ENCODE results near the gene NDE1.

NDE1 gene

GRCh38 chr16:15772579-15773293, 122.7 kb downstream of the NDE1 start:
- DNase-seq = no peak

DNA sequence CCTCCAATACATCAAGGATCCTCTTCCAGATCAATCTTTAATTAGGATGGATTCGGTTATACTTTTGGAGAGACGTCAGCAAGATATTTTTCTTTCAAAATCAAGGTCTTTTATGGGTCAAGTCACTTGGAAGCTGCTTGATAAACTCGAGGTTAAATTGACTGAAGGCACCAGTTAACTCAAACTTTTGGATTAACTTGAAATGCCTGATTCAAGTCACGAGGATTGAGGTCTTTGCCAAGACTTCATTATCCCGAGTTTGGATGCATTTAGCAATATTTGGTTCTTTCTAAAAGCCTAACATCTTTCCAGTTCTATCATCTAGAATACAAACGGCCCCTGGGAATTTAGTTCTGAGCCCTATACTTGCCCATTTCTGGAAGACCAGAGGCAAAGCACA, 123.9 kb downstream of the NDE1 start:
- DNase-seq = no peak

GRCh38 chr16:15775209-15775608, 125.2 kb downstream of the NDE1 start:
- DNase-seq = no peak

DNA sequence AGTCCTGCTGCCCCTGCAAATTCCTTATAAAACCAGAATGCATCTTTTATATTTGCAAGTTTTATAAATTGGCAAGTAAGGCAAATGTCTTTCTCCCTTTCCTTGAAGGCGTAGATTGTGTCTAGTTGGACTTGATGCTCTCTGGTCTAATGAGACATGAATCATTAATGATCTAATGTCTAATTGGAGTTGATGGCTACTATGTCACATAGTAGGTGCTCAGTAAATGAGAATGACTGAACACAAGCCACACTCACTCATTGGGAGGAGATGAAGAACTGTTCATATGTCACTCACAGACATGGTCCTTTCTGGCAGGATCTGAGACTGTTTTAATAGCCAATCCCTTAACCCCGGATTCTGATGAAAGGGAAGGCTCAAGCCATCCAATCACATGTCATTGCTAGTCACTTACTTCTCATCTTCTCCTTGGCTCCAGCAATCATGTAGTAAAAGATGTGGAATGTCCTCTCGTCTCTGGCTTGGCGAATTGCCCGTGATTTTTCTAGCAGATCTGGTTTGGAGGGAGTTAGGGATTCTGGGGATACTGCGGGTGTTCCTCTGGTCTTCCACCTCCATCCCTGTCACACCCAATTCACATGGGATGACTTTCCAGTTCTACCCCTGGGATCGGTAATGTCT, 125.7 kb downstream of the NDE1 start:
- DNase-seq = no peak

All from NCI-H1105 (cell line).